Measurements from ENCODE around the gene MSANTD3. TPM values are rescaled to one million over a fixed set of nuclear protein-coding genes. Genes with fewer than 3 reads are reported as not detected.

Gene MSANTD3
- polyA plus RNA-seq, 1 experiment = 63.1 TPM

DNA sequence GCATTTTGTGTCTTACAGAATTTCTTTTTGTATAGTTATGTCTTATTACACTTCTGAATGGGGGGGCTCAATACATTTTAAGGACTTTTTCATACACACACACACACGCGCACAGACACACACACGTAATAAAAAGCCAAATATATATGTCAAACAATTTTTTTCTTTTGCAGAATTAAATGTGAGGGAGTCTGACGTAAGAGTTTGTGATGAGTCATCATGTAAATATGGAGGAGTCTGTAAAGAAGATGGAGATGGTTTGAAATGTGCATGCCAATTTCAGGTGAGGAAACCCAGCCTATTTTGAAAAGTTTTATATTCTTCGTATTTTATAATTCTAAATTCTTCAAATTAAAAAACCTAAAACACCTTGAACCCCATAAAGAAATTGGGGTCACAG lies 71.6 kb downstream of the MSANTD3 start:
- ChIA-PET POLR2A (no interaction called here), CTCF (no interaction called here)
- H3K27me3 ChIP-seq (ENCODE audit: control insufficient read depth, insufficient read depth, low read length) = no peaks in the 10 kb centered on the region
- no peak for TF ChIP-seq CTCF (IDR thresholded peaks at IDR 0.05; ENCODE audit: low read depth, low read length)
- no peak overlapping the region for H3K27ac ChIP-seq (ENCODE audit: low read depth, low read length)
- no peak for DNase-seq (ENCODE audit: low read depth, low spot score)
- H3K4me3 ChIP-seq (ENCODE audit: low read depth, low read length) = no peak overlapping the region
- H3K9me3 ChIP-seq (ENCODE audit: control insufficient read depth, insufficient read depth, low read length) = no peaks in the 10 kb centered on the region

DNA sequence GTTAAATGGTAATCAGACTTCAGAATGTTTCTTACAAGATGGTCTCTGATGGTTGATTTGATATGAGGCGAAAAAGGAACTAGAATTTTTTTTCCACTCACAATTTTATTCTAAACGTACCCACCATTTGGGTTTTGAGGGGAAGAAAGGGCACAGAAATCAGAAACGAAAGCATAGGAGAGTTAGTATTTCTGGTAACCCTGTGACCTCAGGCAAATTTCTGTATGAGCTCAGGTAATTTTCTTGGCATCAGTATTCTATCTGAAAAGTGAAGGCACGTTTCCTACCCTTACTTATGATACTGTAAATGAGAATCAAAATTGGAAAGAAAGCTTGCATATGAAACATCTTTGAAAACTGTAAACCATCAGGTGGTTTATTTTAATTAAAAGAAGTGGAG lies 72.5 kb downstream of the MSANTD3 start:
- POLR2A ChIA-PET = no interaction called here

GRCh38 chr9:100499866-100500265 lies 72.9 kb downstream of the MSANTD3 start:
- CTCF ChIA-PET = interaction anchor here (0.7 kb wide), 1 partner anchor 62 kb away, joined by 3 read pairs; no protein-coding TSS in a partner anchor
- TF ChIP-seq CTCF (IDR thresholded peaks at IDR 0.05; ENCODE audit: low read depth, low read length) = no peak
- Histone ChIP-seq H3K27ac (ENCODE audit: low read depth, low read length) (no peak overlapping the region), H3K27me3 (ENCODE audit: control insufficient read depth, insufficient read depth, low read length) (no peaks in the 10 kb centered on the region), H3K9me3 (ENCODE audit: control insufficient read depth, insufficient read depth, low read length) (no peaks in the 10 kb centered on the region), H3K4me3 (ENCODE audit: low read depth, low read length) (no peak overlapping the region)
- DNase-seq (ENCODE audit: low read depth, low spot score) = no peak
- POLR2A ChIA-PET = no interaction called here

More for the DNA sequence above, 72.5 kb downstream of the MSANTD3 start:
- no peak overlapping the region for H3K4me3 ChIP-seq (ENCODE audit: low read depth, low read length)
- no peaks in the 10 kb centered on the region for H3K9me3 ChIP-seq (ENCODE audit: control insufficient read depth, insufficient read depth, low read length)
- CTCF ChIA-PET = interaction anchor here (0.7 kb wide), 1 partner anchor 62 kb away, joined by 3 read pairs; no protein-coding TSS in a partner anchor
- DNase-seq (ENCODE audit: low read depth, low spot score) = no peak
- no peaks in the 10 kb centered on the region for H3K27me3 ChIP-seq (ENCODE audit: control insufficient read depth, insufficient read depth, low read length)
- no peak for TF ChIP-seq CTCF (IDR thresholded peaks at IDR 0.05; ENCODE audit: low read depth, low read length)
- H3K27ac ChIP-seq (ENCODE audit: low read depth, low read length) = no peak overlapping the region

Other genes with a start within 250 kb of the MSANTD3 start
- 25.1 and 31.5 TPM in 2 replicates for gene TEX10, start 74.2 kb upstream of the MSANTD3 start, polyA plus RNA-seq (2011; rRNA removed)
- gene TMEFF1, start 46.0 kb downstream of the MSANTD3 start, polyA plus RNA-seq (2011; rRNA removed) = 0.32 and 0.45 TPM in 2 replicates
- 0.58 and 0.71 TPM in 2 replicates for gene CAVIN4, start 150.9 kb downstream of the MSANTD3 start, polyA plus RNA-seq (2011; rRNA removed)